Left renal pelvis (tissue), 4 donors: Measurements from ENCODE around the gene BMP7. TPM values are rescaled to one million over a fixed set of nuclear protein-coding genes. Genes with fewer than 3 reads are reported as not detected.
"Not testable (repeated sequence)": the region's sequence is repeated elsewhere in the genome, so short reads cannot be mapped to it uniquely, and the experiment has no call there.

Experiments
- DNase-seq, 4 donors: peaks; one replicate each; pipeline ENCODE4 v3.0.0-alpha.2; 2013; ENCODE audit warnings: low read depth in 4 of 4, low spot score in 3 of 4
- polyA plus RNA-seq, 4 donors: library from polyadenylated mRNA; unstranded; fragments of 120-200 nt; gene quantifications; one replicate each; pipeline ENCODE4 v1.2.1, GENCODE V29; 2013; ENCODE audit not compliant: insufficient read length in 4 of 4

The BMP7 gene
- polyA plus RNA-seq, 4 donors: 42.7 to 90.7 (median 72.7) TPM

GRCh38 chr20:57252559-57253162 is 13.8 kb downstream of the BMP7 start:
- no peak for DNase-seq

GRCh38 chr20:57251949-57252348 is 14.5 kb downstream of the BMP7 start:
- no peak for DNase-seq

- no peak for DNase-seq
These were observed 15.1 kb downstream of the BMP7 start for GRCh38 chr20:57251344-57251743.

DNA sequence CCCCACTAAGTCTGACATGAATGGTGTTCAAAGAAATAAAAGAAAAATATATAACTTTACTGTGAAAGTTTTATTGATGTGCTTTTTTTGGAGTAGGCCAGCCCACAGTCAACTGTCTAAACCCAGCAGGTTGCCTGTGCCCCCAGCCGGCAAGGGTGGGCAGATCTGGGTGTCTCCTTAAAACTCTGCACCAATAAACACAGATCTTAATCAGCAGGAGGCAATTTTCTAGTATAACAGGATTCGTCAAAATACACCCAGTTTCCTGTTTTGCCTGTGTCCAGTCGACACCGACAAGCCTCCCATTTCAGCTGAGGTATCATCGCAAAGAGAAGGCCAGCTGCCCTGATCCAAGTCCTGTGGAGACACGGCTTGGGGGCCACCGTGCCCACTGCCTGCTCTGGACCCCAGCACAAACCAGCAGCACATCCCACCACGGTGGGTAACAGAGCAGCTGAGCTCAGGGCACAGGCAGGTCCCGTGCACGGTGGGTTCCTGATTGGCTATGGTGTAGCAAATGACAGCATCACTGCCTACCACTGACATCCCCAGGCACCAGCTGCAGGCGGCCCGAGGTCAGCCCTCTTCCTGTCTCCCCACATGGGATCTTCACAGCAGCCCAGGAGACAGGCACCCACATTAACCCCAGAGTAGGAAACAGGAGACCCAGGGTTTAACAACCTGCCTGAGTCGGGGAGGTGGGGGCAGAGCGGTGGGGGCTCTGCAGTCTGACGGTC is 15.7 kb downstream of the BMP7 start:
- DNase-seq: no peak

DNA sequence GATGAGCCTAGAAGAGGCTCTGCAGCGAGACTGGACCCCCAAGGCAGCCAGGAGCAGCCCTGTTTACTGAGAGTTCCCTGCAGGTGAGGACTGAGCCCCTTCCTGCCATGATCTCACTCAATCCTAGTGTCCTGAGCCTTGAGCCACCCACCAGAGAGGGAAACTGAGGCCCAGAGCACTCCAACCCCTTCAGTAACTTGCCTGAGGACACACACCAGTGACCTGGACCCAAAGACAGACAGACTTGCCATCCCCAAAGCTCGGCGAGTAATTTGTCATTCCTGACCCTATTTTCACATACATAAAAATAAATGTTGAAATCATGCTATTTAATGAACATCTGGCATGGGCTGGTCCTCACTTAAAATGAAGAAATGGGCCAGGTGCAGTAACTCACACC is 16.7 kb downstream of the BMP7 start:
- no peak for DNase-seq

DNA sequence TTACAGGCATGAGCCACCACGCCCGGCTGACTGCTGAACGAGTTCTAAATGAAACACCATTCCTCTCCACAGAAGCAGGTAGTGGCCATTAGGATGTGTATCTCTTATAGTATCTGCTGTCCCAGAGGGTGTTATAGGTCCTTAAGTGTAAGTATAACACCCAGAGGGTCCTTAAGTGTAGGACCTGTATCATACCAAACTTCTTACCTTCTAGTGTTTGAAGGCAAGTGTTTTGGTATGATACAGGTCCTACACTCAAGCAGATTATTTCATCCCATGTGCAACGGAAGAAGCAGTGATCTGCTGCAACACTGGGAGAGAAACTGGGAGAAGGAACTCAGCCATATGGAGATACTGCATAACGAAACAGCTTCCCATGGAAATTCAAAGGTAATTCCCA is 17.4 kb downstream of the BMP7 start:
- no peak for DNase-seq

DNA sequence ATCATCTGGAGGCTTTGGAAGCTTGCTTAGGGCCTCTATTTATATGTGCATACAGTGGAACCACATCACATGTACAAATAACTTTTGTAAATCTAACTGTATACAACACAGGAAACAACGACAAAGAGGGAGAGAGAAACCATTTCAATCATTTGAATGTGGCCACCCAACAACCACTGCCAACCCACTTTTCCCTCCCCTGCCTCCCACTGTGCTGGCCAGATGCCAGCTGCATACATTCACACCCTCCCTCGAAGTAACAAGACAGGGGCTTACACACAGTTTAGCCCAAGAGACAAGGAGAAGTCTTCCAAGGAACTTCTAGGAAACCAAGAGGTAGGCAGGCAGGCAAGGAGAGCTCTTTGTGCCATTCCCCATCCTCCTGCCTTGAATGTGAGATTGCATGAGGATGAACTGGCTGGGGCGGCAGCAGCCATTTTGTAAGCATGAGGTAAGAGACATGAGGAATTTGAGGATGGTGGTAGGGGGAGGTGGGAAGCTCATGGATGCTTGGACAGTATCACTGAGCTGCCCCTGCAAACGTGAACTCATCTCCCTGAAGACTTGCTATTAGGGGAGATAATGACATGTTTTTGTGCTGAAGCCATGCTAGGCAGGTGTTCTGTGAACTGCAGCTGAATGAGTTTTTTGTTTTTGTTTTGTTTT is 18.2 kb downstream of the BMP7 start:
- no peak for DNase-seq

- no peak for DNase-seq
These were observed 19.0 kb downstream of the BMP7 start for GRCh38 chr20:57247292-57247965.

DNA sequence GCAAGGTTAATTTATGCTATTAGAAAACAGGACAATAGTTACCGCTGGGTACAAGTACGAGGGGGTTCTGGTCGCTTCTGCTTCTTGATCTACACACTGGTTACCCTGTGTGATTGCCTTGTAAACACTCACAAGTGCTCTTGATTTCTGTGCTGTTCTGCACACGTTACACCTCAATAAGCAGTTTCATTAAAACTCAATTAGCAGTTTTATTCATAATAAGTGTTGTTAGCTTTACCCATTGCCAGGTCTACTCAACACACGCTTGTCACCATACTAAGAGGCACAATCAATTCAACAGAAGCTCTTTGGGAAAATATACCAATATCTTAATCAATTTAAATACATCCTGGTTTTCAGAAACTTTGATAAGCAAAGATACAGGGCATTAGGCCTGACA is 20.4 kb downstream of the BMP7 start:
- DNase-seq: no peak

DNA sequence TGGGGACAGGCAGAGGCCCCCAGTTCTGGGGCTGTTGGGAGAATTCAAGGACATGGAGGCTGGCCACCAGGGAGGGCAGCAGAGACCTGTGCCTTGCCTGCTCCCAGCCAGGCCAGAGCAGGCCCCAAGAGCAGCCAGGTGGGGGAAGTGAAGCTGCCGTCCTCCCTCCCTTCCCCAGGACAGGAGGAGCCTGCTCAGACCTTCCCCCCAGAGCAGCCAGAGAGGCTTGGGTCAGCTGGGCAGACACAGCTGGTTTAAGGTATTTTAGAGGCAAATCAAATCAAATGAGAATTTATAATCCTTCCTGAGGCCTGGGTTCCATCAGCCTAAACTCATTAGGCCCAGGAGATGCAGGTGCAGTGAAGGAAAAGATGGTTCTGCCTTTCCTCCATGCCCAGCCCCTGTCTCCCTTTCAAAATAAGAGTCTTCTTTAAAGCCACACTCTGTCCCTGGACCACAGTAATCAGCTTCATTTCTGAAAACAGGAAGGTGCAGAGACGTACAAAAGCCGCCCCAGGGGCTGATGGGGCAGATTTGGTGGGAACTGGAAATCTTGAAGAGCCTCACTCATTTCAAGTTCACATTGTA is 21.7 kb downstream of the BMP7 start:
- DNase-seq: no peak

DNA sequence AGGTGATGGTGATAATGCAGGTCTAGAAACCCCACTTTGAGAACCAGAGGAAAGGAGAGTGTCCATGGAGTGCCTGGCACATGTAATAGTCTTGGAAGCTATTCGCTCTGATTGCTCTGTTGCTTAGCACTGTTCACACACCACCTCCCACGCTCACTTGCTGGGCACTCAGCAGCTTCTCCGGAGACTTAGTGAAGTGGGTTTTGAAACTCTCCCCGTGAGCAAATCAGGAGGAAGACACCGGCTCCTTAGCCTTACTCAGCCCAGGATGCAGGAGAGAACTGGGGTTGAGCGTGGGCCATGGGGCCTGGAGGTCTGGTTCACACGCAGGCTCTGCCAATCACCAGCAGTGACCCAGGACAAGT is 22.2 kb downstream of the BMP7 start:
- no peak for DNase-seq

DNA sequence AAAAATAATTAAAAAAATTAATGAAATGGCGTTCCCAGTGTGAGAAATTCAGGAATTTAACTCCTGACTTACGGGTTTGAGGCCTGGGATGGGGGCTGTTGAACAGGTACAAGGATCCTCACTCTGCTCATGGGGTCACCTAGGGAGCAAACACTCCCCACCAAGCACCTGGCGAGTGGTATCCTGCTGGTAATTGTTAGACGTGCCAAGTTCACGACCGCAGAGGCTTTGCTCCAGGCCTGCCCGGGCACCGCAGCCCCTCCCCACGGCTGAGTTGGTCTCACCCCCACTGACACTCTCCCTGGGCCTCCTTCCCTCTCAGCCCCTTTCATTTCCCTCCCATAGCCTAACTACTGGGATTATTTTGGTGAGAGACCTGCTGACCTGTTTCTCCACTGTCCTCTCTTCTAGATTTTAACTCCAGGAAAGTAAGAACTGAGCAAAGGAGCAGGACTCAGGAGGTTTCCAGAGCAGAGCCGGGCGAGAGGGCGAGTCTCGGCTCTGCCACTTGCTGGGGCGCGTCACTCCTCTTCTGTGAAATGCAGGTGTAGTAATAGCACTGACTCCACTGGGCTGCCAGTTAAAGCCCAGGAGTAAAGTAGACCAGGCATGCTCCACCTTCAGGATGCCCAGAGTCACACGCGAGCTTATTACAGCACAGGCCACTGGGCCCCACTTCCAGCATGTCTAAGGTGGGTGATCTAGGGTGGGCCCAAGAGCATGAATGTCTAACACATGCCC is 22.8 kb downstream of the BMP7 start:
- no peak for DNase-seq

GRCh38 chr20:57242414-57242813 is 24.0 kb downstream of the BMP7 start:
- no peak for DNase-seq

DNA sequence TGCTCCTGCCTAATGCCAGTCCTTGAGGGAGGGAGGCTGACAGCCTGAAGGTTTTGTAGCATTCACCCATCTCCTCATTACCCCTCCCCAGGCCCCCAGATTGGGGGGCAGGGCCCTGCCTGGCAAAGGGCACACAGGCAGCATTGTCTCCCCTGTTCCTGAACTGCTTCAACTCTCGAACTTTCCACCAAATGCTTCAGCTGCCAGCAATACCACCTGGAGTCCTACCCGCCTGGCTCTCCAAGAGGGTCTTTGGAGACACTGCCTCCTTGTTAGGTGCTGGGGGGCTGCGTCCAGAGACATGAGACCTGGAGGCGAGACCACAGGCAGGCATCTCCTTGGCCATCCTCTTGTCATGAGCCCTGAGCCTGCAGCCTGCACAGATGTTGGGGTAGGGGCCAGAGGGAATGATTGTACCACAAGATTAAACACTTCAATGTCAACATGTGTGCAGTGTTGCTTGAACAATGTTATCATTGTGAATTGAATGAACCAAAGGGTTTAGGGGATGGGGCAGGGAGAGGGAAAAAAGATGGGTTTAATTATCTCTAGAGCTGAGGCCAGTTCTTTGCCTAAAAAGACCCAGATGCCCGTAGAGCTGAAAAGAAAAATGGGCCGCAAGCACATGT is 25.0 kb downstream of the BMP7 start:
- no peak for DNase-seq

DNA sequence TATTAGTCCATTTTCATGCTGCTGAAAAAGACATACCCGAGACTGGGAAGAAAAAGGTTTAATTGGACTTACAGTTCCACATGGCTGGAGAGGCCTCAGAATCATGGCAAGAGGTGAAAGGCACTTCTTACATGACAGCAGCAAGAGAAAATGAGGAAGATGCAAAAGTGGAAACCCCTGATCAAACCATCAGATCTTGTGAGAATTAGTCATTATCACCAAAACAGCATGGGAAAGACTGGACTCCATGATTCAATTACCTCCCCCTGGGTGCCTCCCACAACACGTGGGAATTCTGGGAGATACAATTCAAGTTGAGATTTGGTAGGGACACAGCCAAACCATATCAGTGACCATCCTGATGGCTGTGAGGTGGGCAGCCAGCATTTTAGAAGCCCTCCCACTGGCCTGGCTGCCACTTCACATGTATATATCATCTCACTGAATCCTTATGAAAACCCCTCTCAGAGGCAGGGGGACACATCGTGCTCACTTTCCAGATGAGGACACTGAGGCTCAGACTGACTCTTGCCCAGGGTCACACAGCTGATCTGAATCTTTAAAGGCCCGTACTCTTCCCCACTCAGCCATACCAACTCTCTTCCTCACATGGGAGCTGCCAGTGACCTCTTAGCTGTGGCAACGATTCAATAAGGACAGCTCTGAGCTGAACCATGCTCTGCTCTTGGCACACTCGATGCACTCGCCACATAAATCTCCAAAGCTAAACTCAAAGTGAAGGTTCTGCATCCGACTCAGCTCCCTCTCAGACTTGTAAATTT is 25.7 kb downstream of the BMP7 start:
- no peak for DNase-seq

- DNase-seq: not testable (repeated sequence)
These were observed 26.7 kb downstream of the BMP7 start for GRCh38 chr20:57239725-57240124.

DNA sequence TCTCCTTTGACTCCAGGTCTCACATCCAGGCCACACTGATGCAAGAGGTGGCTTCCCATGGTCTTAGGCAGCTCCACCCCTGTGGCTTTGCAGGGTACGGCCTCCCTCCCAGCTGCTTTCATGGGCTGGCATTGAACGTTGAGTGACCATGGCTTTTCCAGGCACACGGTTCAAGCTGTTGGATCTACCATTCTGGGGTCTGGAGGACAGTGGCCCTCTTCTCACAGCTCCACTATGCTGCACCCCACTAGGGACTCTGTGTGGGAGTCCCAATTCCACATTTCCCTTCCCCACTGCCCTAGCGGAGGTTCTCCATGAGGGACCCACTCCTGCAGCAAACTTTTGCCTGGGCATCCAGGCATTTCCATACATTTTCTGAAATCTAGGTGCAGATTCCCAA is 27.1 kb downstream of the BMP7 start:
- not testable (repeated sequence) for DNase-seq

DNA sequence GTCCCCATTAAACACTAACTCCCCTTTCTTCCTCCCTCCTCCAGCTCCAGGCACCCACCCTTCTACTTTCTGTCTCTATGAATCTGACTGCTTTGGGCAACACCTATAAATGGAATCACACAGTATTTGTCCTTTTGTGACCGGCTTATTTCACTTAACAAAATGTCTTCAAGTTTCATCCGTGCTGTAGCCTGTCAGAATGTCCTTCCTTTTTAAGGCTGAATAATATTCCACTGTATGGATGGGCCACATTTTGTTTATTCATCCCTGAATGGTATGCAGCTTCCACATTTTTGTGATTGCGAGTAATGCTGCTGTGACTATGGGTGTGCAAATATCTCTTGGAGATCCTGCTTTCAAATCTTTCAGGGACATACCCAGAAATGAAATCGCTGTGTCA is 28.4 kb downstream of the BMP7 start:
- DNase-seq: no peak

- DNase-seq: no peak
These were observed 28.9 kb downstream of the BMP7 start for GRCh38 chr20:57237585-57237953.
